Activated CD8-positive, alpha-beta memory T cell treated with anti-CD3 and anti-CD28 coated beads, Interleukin-2, amount 50 U/mL, for 1 hour (primary cell): ENCODE measurements around the gene TSSC4.

Experiments
- DNase-seq: peaks from one replicate; pipeline ENCODE4 v3.0.0-alpha.2; 2020; ENCODE audit errors: extremely low read depth

The TSSC4 gene

GRCh38 chr11:2433106-2433925, 32.8 kb downstream of the TSSC4 start:
- DNase-seq = no peak

GRCh38 chr11:2434008-2434407, 33.5 kb downstream of the TSSC4 start:
- DNase-seq = no peak

DNA sequence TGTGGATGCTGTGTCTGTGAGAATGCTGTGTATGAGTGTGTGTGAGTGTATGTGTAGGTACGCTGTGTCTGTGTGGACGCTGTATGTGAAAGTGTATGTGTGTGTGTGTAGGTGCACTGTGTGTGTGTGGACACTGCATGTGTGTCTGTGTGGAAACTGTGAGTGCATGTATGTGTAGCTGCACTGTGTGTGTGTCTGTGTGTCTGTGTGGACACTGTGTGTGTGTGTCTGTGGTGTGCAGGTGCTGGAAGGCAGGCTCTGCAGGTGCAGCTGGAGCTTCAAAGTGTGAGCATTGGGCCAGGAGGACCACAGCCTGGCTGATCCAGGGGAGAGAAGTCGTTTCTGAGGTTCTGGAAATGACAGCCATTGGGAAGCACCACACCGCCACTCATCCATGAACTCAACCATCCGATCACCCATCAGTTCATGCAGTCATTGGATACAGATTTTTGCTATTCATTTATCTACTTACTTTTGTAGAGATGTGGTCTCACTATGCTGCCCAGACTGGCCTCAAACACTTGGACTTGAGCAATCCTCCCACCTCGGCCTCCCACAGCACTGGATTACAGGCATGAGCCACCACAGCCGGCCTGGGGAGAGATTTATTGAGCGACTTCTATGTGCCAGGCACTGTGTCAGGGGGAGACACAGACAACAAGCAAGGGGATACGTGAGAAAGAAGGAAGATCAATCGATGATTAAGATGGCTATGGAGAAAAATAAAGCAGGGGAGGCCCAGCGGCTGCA, 34.1 kb downstream of the TSSC4 start:
- no peak for DNase-seq

GRCh38 chr11:2435288-2436012, 34.9 kb downstream of the TSSC4 start:
- DNase-seq = no peak

- no peak for DNase-seq
These were observed 35.5 kb downstream of the TSSC4 start for GRCh38 chr11:2436013-2436520.

DNA sequence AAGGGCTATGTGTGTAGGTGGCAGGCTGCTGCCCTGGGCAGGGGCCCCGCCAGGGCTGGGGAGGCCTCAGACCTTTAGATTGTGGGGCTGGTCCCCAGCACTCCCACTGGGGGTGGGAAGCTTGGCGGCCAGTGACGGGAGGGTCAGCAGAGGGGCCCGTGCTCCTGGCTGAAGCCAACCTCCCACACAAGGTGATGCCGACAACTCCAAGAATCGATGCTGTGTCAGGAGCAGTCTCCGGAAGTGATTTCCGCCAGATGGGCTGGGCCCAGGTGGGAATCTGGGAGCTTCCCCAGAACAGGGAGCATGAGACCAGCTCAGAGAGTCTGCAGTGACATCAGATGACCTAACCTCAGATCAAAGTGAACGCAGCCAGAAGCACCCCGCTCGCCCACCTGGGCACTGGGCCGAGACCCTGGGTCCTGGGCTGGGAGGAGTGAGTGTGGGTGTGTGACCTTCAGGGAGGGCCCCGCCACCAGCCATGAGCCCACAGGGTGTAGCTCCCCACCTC, 36.0 kb downstream of the TSSC4 start:
- no peak for DNase-seq

DNA sequence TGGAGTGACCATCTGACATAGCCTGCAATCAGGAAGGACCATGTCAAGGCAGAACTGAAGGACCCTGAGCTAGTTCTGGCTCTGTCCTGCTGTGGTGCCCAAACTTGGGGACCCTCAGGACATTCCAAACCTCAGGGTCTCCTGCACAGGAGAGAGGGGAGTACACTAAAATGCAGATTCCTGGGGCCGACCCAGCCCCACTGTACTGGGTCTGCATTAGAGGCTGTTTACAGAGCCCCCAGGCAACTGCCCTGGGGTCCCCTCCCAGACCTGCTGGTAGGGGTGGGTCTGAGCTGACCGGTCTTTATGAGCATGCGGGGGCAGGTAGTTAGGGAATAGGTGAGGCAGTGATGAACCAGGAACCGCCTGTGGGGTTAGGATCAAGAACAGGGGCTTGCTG, 37.0 kb downstream of the TSSC4 start:
- DNase-seq = no peak

DNA sequence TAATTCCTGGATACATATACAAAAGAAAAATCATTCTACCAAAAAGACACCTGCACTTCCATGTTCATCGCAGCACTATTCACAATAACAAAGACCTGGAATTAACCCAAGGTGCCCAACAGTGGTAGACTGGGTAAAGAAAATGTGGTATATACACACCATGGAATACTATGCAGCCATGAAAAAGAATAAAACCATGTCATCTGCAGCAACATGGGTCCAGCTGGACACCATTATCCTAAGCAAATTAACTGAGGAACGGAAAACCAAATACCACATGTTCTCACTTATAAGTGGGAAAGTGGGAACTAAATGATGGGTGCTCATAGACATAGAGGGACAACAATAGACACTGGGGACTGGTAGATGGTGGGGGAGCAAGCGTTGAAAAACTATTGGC, 39.3 kb downstream of the TSSC4 start:
- no peak for DNase-seq

DNA sequence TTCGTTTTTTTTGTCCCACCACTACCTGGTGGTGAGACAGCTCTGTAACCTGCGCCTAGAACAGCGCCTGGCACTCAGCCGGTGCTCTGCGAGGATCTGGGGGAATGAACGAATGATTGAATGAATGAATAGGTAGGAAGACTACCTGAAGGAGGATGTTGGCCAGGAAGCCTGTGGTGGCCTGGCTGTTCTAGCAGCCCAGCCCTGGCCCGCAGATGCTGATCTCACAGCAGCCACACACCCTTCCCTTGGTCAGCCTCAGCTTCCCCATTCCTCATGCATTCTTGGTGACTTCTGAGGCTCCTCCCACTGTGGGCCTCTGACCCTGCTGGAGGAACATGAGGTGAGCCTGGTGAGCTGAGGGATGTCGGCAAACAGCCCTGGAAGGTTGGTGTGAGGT, 40.1 kb downstream of the TSSC4 start:
- DNase-seq = no peak

DNA sequence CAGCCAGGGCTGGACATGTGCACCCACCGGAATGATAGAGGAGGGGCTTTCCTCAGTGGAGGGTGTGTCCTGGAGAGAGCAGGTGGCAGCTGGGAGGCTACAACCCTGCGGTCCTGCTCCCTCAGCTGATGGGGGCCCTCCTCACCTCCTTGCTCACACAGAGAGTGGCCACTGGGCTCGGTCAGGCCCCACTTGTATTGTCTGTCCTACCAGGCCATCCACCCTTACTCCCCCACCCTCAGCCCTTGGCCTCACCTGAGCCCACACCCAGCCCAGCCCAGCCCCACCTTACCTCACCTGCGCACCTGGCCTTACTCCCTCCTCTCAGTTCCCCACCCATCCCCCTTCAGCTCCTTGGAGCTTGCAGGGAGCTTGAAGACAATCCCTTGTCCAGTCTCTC, 40.6 kb downstream of the TSSC4 start:
- DNase-seq = no peak

GRCh38 chr11:2442589-2442988, 42.0 kb downstream of the TSSC4 start:
- DNase-seq = no peak

DNA sequence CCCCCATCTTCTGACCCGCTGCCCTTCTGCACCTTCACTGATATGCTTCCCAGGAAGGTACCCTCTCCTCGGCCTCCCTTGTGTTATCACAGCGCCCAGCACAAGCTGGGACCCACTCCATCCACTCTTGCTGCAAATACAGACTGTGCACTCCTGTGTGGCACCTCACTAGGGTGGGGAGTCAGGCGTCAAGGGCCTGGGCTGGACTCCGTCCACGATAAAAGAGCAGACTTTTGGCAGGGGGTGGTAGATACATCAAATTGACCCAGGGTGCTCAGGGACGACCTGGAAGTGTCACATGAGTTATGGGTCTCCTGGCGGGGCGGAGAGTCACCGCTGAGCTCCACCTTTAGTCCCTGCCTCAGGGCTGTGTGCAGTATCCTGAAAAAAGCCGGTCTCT, 42.9 kb downstream of the TSSC4 start:
- no peak for DNase-seq

GRCh38 chr11:2443881-2444820, 43.6 kb downstream of the TSSC4 start, which contains the start of gene TRPM5:
TSS of gene TRPM5 (minus strand) at chr11:2444514. CDS start at chr11:2423036, 21,478 bp downstream.
- peak; percentile 50 for DNase-seq

DNA sequence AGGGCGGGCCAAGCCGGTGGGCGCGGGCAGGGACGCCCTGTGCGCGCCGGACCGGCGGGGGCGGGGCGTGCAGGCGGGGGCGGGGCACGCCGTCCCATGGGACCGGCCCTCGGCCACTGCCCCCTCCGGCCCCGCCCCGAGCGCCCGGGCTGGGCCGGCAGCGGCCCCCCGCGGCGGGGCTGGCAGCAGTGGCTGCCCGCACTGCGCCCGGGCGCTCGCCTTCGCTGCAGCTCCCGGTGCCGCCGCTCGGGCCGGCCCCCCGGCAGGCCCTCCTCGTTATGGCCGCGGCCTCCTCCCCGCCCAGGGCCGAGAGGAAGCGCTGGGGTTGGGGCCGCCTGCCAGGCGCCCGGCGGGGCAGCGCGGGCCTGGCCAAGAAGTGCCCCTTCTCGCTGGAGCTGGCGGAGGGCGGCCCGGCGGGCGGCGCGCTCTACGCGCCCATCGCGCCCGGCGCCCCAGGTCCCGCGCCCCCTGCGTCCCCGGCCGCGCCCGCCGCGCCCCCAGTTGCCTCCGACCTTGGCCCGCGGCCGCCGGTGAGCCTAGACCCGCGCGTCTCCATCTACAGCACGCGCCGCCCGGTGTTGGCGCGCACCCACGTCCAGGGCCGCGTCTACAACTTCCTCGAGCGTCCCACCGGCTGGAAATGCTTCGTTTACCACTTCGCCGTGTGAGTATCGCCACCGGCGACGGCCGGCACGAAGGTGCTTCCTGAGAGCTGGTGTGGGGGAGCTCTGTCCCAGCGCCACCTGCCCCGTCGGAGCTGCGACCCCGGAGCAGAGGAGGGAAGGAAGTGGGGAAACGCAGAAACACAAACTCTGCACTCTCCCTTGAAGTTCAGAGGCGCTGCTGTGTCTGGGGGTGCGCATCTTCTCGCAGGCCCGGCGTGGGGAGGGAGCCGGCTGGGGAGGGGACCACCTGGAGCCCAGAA, 44.5 kb downstream of the TSSC4 start, which contains the start of gene KCNQ1:
Gene KCNQ1 (plus strand): TSS at position 188 of the 925 bp plus-strand sequence. CDS start 91 bp downstream, at position 279.
- no peak for DNase-seq

- DNase-seq = no peak
These were observed 45.4 kb downstream of the TSSC4 start for GRCh38 chr11:2445746-2446551.

DNA sequence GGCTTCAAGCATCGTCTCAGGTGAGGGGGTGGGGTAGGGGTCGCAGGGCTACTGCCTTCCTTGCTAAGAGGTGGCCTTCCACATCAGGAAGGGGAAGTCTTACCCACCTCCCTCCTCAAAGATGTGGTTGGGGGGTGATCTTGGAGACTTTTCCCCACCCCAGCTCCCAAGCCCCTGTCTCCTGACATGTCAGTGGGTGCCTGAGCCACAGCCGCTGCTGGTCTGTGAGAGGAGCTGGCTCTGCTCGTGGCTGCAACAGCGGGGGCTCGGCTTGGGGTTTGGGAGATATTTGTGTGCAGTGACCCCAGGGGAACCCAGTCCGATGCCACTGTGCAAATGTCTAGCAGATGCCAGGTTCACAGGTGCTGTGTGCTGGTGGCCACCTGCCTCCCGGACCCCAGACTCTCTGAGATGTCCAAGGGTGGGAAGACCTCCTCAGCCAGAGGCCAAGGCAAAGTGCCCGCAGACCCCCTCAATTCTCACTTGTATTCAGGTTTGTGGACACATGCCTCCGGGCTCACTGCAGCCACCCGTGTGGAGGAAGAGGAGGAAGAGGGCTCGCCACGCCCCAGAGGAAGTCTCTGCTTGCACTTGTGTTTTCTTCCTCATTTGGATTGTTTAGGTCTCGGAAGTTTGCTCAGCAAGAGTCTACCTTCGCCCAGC, 46.2 kb downstream of the TSSC4 start:
- no peak for DNase-seq

DNA sequence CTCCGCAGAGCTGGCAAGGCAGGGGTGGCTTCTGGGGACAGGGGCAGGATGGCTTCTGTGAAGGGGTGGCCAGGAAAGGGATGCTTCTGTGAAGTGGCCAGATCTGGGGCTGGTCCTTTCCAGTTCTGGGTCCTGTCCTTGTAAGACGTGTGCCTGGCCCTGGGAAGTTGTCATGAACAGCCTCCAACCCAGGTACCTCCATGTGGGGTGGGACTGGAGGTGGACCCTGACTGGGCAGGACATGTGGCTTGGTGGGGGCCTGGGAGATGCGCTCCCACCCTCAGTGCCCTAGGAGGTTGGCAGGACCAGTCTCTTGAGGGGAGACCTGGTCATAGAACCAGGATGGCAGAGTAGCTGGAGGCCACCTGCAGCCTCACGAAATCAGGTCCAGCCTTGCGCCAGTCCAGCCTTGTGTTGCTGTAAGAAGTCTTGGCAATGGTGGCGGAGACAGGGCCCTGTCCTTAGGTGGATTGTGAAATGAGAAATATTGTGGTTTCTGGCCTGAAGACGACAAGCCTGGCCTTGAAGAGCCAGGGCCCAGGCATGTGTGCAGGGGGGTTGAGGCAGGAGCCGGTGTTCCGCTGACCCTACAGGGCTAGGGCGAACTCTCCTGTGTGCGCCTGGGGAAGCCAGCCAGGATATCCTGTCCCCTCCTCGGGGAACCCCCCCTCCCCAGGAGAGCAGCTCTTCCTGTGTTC, 46.9 kb downstream of the TSSC4 start:
- DNase-seq = no peak
